Measurements from ENCODE around the gene PCDHGA4. TPM values are rescaled to one million over a fixed set of nuclear protein-coding genes. Genes with fewer than 3 reads are reported as not detected.

PCDHGA4 gene
- total and polyA plus RNA-seq, 2 of the 8 experiments (the other 6 are each of a cell fraction or from before 2014, with no cell fraction given): 1.4 to 1.9 TPM

- 91% methylated on average over 15 of the region's 15 CpGs; no CpG with 5 or more reads in 1 of the 2 experiments for WGBS, 2 experiments (ENCODE audit: extremely low coverage in 1 of 2, insufficient coverage in 1 of 2, insufficient read length in 1 of 2, insufficient replicate concordance in 2 of 2, low coverage in 1 of 2, low lambda C conversion rate in 2 of 2, missing lambda C conversion rate in 1 of 2)
- Histone ChIP-seq H4K91ac (replicated peaks; ENCODE audit: insufficient read length, low read length) (no peak overlapping the region), H3K23me2 (ENCODE audit: low read depth, low read length) (no peaks in the 10 kb centered on the region), H3K79me2 (ENCODE audit: control insufficient read depth in 1 of 2, insufficient read depth in 2 of 2, low read length in 2 of 2) (no peaks in the 10 kb centered on the region), H3K27me3 (replicated peaks in 1 of 4; ENCODE audit: control insufficient read depth in 3 of 4, extremely low read depth in 1 of 4, insufficient read depth in 3 of 4, low read length in 3 of 4) (no peaks in the 10 kb centered on the region), H2BK20ac (ENCODE audit: low read length) (no peak overlapping the region), H3K9me3 (ENCODE audit: insufficient read depth in 2 of 2, low read depth in 1 of 2, low read length in 1 of 2) (peaks cover 43 to 56% of the 10 kb centered on the region in 2 experiments), H2BK15ac (ENCODE audit: low read length) (no peak overlapping the region), H3K79me1 (ENCODE audit: low read depth, low read length) (no peaks in the 10 kb centered on the region), H2AFZ (ENCODE audit: low read length) (no peak overlapping the region), H3K27ac (ENCODE audit: low read depth, low read length) (no peak overlapping the region), H3K56ac (replicated peaks; ENCODE audit: insufficient read length, low read depth, low read length) (no peak overlapping the region), H2BK120ac (replicated peaks; ENCODE audit: low read depth, low read length) (no peak overlapping the region), H4K8ac (ENCODE audit: extremely low read depth, insufficient read depth, low read length) (no peak overlapping the region), H3K4ac (replicated peaks; ENCODE audit: insufficient read length, low read depth, low read length) (no peak overlapping the region), H4K5ac (ENCODE audit: insufficient read length, low read depth, low read length) (no peak overlapping the region), H3K4me3 (ENCODE audit: extremely low read depth in 1 of 4, insufficient read depth in 2 of 4, low read depth in 3 of 4, low read length in 4 of 4) (no peak overlapping the region), H3K23ac (ENCODE audit: insufficient read length) (no peak overlapping the region), H3K18ac (ENCODE audit: extremely low read depth, low read length) (no peak overlapping the region), H4K20me1 (replicated peaks in 1 of 2; ENCODE audit: control insufficient read depth in 1 of 2, insufficient read depth in 2 of 2, low read length in 2 of 2) (no peaks in the 10 kb centered on the region), H3K9ac (replicated peaks in 1 of 4; ENCODE audit: extremely low read depth in 1 of 4, low read depth in 3 of 4, low read length in 3 of 4) (no peak overlapping the region), H2BK5ac (ENCODE audit: low read depth, low read length) (no peak overlapping the region), H2BK12ac (ENCODE audit: low read depth, low read length) (no peak overlapping the region), H3K4me2 (ENCODE audit: insufficient read depth in 1 of 2, low read depth in 2 of 2, low read length in 2 of 2) (no peak overlapping the region), H2AK5ac (ENCODE audit: low read depth, low read length) (no peak overlapping the region), H3K36me3 (ENCODE audit: control insufficient read depth in 2 of 4, insufficient read depth in 4 of 4, low read length in 3 of 4) (peaks cover 0 to 8% (median 3%) of the 10 kb centered on the region in 4 experiments; a peak in 4 of 8 replicates), H3K4me1 (replicated peaks in 1 of 4; ENCODE audit: control insufficient read depth in 3 of 4, insufficient read depth in 4 of 4, low read length in 3 of 4) (peaks cover 0 to 3% (median under 1%) of the 10 kb centered on the region in 4 experiments; a peak in 1 of 7 replicates), H3K14ac (ENCODE audit: insufficient read length) (no peak overlapping the region)
- POLR2A ChIA-PET (ENCODE audit: partially characterized antibody): interaction anchor here (1.1 kb wide), 1 partner anchor 48 kb away, joined by 3 read pairs; no protein-coding TSS in a partner anchor
- FAIRE-seq (no peak), DNase-seq (ENCODE audit: low read depth in 1 of 2, low spot score in 2 of 2) (no peak)
- CTCF ChIA-PET (ENCODE audit: partially characterized antibody): interaction anchor here (0.7 to 3.4 kb wide), 22 partner anchors 9 to 204 kb away, joined by 3 to 20 read pairs (median 4); partner anchors contain the start of genes PCDHB14, PCDHB15, PCDHB16 and PCDHGA11
- no peak for TF ChIP-seq POLR2AphosphoS5 (IDR thresholded peaks at IDR 0.05; ENCODE audit: low read depth, low read length)
- TF ChIP-seq, protein P1, sequence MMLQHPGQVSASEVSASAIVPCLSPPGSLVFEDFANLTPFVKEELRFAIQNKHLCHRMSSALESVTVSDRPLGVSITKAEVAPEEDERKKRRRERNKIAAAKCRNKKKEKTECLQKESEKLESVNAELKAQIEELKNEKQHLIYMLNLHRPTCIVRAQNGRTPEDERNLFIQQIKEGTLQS (IDR thresholded peaks at IDR 0.05; ENCODE audit: insufficient read depth, low read depth, low read length): no peak
- TF ChIP-seq CHD1 (IDR thresholded peaks at IDR 0.05; ENCODE audit: low read depth, low read length): no peak
- no peak for TF ChIP-seq SP2 (IDR thresholded peaks at IDR 0.05; ENCODE audit: low read length)
- no peak for TF ChIP-seq EP300 (IDR thresholded peaks at IDR 0.05; ENCODE audit: borderline replicate concordance in 1 of 2, low read depth in 2 of 2, low read length in 2 of 2)
- no peak for TF ChIP-seq BACH1 (IDR thresholded peaks at IDR 0.05; ENCODE audit: low read length)
- TF ChIP-seq GABPA (IDR thresholded peaks at IDR 0.05; ENCODE audit: borderline replicate concordance, insufficient read depth, low read length): no peak
- no peak for TF ChIP-seq SIX5 (IDR thresholded peaks at IDR 0.05; ENCODE audit: low read depth, low read length)
Measured at GRCh38 chr5:141360685-141361084, 5.9 kb downstream of the PCDHGA4 start.

All from H1 (cell line).